NCI-H526 (cell line): ENCODE results near the gene C2CD4A.
A peak's percentile ranks its signal among the peaks of the same experiment; 100 is the strongest.

Source experiments
- DNase-seq, 2 experiments: peaks; one replicate each; lab custom pipeline; 2025; lab: John Stamatoyannopoulos, UW

Gene C2CD4A

DNA sequence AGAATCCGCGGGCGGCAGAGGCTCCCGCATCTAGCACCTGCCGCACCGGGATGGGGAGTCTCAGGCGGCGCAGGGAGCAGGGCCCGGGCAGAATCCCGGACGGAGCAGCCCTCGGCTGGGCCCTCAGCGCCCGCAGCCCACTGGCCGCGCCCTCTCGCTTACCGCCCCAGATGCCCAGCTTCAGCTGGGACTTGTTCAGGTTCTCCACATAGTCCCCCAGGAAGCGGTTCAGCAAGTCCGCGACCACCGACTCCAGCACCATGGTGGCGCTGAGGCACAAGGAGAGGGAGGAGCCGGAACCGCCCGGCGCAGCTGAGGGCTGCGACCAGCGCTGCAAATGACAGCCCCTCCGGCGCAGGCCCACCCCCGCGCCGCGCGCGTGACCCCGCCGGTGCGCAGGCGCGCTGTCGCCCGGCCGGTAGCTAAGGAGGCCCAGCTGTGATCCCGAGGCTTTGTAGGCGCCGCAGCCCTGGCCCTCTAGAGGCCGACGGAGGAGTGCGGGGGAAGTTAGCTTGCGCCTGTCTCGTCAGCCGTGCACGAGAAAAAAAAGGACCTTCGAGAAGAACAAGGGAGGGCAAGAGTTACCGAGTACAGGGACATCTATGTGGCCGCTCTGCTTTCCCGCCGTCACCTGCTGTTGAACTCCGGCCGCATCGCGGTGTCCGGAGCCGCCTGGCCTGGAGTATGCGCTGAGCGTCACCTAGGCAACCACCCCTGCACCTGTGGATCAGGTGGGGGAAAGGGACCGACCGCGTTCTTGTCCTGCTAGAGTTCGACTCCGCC is 6.5 kb upstream of the C2CD4A start, which contains the start of gene VPS13C:
Gene VPS13C (minus strand): TSS at position 335 of the 783 bp plus-strand sequence. CDS start 73 bp downstream, at position 262.
- DNase-seq, result peak; percentile 90 to 97

DNA sequence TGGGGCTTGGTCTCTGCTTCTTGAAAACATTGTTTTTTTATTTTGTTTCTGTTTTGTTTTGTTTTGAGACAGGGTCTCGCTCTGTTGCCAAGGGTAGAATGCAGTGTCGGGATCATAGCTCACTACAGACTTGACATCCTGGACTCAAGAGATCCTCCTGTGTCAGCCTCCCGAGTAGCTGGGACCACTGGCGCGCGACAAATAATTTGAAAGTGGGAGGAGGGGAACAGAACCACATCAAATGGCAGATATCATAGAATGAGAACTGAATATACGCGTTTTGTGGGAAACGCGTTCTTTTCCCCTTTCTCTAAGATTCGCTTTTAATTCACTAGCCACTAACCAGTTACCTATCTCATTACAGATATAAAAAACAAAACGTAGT is 5.9 kb upstream of the C2CD4A start:
- no peak for DNase-seq

- DNase-seq, result no peak
Observed at GRCh38 chr15:62063825-62064635, 2.7 kb upstream of the C2CD4A start.

- peak in 1 of 2 experiments; percentile 76 for DNase-seq
Observed at GRCh38 chr15:62067448-62068044, 769 bp downstream of the C2CD4A start.

DNA sequence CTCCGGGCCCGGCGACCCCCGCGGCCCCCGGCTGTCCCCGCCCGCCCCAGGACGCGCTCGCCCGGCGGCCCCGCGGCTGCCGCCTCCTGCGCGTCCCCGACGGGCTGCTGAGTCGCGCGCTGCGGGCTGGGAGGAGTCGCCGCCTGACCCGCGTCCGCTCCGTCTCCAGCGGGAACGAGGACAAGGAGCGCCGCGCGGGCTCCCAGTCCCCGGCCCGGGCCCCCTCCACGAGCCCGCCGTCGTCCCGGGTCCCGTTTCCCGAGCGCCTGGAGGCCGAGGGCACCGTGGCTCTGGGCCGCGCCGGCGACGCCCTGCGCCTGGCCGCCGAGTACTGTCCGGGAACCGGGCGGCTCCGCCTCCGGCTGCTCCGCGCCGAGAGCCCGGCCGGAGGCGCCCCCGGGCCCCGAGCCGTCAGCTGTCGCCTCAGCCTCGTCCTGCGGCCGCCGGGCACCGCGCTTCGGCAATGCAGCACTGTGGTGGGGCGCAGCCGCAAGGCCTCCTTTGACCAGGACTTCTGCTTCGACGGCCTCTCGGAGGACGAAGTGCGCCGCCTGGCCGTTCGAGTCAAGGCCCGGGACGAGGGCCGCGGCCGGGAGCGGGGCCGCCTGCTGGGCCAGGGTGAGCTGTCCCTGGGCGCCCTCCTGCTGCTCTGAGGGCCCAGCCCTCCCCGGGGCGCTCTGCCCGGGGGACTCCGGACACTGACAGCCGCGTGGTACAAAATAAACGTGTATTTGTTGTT is 1.5 kb downstream of the C2CD4A start:
- DNase-seq, result peak in 1 of 2 experiments; percentile 62

DNA sequence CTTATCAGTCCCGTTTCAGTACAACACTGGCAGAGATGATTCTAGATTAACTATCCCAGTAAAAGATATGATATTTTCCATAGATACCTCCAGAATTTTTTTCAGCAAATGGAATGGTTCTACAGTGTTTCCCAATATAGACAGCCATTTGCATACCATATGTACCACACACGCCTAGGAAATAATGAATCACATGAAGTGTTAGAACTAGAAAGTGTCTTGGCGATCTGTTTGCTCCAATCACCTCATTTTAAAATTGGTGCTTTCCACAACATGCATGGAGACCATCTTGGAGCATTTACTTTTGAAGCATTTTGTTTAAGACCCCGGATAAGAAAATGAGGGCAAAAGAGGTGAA is 2.0 kb downstream of the C2CD4A start:
- no peak for DNase-seq

DNA sequence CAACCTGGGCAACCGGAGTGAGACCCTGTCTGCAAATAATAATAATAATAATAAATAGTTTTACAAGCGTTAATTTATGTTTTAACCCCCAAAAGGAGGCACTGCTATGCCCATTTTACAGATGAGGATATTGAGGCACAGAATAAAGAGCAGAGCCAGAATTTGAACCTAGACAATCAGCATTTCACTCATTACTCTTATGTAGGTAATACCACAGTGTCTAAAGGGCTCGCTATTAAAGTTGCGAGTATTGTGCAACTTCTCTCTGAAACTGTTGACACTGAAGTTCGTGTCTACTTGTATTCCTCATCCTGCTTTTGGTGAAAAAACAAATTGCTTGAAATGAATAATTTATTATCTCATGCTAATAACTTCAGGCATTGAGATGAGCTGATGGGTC is 2.8 kb downstream of the C2CD4A start:
- no peak for DNase-seq

GRCh38 chr15:62071711-62072308 is 5.0 kb downstream of the C2CD4A start:
- DNase-seq, result peak; percentile 8 to 54

DNA sequence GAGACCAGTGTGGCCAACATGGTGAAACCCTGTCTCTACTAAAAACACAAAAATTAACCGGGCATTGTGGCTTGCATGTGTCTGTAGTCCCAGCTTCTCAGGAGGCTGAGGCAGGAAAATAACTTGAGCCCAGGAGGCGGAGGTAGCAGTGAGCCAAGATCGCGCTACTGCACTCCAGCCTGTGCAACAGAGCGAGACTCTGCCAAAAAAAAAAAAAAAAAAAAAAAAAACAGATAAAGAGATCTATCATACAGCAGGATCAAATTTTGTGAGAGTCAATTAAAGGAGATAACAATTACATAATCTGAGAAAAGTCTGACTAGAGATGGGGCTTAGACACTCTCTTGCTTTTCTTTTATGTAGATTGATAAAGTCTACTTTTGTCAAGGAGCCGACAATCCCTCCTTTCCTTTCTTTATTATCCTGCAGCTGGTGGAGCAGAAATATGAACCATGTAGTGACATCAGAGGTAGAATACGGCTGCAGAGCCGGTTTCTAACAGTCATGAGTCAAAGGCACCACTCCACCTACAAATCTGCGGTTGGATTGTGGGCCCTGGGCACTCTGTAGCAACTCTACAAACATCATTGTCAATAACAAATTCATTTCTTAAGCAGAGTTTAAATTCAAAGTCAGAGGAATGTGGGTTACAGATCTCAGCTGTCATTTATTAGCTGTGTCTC is 9.0 kb downstream of the C2CD4A start:
- peak; percentile 33 to 50 for DNase-seq

GRCh38 chr15:62079594-62079993 is 12.8 kb downstream of the C2CD4A start:
- DNase-seq, result no peak

DNA sequence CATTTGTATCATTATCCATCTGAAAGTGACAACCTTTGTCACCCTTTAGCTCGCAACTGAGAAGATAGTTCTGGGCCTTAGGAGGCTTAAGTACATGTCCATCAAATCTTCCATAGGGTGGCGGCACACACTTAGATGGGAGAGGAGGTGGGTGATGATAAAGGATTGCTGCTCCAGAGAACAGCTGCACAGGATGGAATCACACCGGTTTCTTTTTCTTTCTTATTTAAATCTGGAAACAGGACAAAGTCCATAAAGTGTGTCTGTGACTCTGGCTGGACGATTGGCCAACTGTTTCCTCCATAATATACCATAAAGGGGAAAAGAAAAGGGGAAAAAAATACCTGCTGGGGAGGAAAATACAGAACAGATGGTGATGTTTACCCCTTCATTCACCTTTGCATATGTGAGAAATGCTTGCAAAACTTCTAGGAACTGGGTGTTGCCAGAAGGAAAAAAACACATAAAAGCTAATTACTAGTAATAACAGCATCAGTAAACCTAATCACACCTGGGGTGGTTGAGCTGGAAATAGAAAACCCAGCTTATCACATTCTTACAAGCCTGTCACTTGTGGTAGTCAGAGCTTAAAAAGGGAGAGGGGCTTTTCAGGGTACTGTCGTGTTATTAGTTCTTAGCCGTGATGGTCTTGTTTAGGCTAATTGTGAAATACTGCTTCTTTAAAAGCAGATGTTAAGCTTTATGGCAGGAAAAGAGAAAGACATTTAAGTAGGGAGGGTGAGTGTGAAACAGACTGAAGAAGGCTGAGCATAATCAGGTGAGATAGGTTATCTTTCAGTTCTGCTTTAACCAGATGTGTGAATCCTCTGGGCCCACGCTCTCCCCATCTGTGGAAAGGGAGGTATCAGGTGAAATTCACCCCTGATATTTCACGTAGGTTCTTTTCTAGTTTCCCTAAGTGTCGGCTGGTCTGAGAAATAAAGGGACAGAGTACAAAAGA is 16.7 kb downstream of the C2CD4A start:
- no peak for DNase-seq

DNA sequence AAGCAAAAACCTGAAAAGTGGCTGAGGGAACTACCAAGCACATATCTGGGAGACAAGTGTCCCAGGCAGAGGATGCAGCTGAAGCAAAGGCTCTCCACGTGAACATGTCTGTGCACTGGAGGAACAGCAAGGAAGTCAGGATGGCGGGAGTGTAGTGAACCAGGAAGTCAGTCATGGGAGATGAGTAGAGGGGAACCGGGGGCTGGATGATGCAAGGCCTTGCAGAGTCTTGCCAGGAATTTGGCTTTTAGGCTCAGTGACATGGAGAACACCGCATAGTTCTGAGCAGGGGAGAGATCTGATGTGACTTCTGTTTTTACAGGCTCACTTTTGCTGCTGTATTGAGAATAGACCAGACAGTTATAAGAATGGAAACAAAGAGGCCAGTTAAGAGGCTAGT is 19.0 kb downstream of the C2CD4A start:
- no peak for DNase-seq

DNA sequence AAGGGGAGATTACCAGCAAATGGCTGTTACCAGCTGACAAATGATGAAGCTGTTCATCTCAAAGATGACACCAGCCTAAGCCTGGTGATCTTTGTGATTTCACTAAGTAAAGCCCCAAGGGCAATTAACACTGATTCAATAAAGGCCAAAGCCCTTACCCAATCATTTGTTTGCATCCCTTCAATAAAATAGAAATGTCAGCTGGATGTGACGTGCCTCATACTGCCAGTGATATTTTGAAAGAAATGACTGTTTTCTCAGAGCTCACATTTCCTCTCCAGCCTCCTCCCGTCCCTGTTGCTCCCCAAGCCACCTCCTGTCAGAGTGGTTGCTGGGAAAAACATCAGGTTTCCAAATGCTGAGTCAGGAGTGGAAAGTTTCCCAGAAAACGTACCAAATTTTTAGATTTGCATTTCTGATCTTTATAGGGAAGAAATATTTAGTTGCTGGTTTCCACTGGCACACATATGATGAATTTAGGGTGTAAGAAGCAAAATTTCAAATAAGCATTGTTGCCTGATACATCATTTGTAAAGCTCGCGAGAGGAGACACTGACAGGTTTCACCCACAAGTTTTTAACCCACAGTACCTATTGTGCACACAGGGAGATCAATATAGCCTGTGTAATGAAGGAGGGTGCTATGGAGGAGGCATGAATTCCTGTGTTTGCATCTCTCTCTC is 21.0 kb downstream of the C2CD4A start:
- DNase-seq, result peak in 1 of 2 experiments; percentile 15

- no peak for DNase-seq
Observed at GRCh38 chr15:62088353-62088693, 21.5 kb downstream of the C2CD4A start.

GRCh38 chr15:62089616-62090015 is 22.8 kb downstream of the C2CD4A start:
- DNase-seq, result no peak

DNA sequence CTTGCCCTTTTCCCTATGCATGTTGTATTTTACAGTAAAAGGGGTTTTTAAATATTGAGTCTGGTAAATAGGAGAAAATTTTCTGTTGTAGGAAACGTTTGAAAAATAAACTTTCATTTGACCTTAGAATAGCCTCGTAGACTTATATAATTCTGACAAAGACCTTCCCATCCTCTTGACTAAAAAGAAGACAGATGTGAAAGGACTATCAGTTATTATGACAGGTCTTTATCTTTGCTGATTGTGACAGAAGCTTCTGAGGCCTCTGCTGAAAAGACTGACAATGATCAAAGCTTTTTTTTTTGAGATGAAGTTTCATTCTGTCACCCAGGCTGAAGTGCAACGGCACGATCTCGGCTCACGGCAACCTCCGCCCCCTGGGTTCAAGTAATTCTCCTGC is 24.2 kb downstream of the C2CD4A start:
- no peak for DNase-seq

DNA sequence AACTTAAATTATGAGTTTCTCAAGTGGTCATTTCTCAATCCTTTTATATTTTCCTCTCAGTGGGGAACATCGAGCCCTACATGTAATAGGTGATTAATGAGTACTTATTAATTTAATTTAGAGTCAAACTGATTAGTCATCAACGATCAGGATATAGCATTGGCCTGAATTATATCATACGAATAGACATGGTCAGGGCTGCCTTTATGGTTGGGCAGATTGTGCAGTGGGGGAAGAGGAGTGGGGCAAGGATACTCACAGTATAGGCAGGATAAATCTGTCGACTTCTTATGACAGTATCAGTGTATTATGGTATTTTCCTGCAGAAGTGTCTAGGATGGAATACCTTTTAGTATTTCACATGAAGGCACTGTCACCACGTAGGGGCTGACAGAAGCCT is 27.0 kb downstream of the C2CD4A start:
- DNase-seq, result no peak

DNA sequence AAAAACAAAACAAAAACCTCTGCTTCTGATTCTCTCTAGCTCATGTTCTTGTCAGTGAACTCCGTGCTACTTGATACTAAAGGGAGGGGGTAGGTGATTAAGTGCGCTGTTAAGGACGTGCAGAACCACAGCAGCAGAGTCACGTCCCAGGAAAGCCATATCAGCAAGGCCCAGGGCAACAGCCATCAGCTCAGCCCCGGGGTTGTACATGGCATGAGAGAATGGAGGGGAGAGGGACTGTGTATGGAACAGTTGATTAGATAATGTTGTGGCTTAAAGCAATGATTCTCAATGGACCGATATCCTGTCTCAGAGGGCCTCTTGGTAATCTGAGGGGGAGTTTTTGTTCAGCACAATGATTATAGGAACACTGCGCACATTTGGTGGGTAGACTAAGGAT is 27.6 kb downstream of the C2CD4A start:
- DNase-seq, result no peak

GRCh38 chr15:62099094-62099601 is 32.4 kb downstream of the C2CD4A start:
- DNase-seq, result no peak
